ENCODE data around the gene PAXX. TPM values are rescaled to one million over a fixed set of nuclear protein-coding genes. Genes with fewer than 3 reads are reported as not detected.

PAXX gene
- total RNA-seq, 5 donors from 2014 or later (not counting 1 experiment from before 2014, with no cell fraction given), result 81.3 to 173 (median 127) TPM

DNA sequence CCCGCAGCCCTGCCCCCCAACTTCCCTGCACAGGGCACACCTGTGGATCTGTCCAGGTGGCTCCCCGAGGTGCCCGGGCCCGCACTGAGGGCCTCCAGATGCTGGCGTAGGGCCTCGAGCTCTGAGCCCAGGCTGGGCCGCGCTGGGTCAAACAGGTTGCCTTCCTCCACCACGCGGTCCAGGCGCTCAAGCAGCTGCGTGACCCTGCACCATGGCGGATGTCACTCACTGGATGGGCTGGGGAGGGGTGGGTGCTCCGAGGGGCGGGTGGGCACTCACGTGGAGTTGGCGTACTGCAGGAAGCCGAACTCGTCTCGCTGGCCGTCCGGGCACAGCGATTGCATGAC is 30.4 kb downstream of the PAXX start:
- ChIA-PET CTCF (no interaction called here), POLR2A (no interaction called here)
- Histone ChIP-seq H3K27ac (ENCODE audit: low read length) (no peak overlapping the region), H3K27me3 (replicated peaks in 1 of 2; ENCODE audit: control insufficient read depth in 2 of 2, extremely low read depth in 1 of 2, insufficient read depth in 2 of 2, low read length in 1 of 2) (no peaks in the 10 kb centered on the region), H3K36me3 (ENCODE audit: control insufficient read depth in 2 of 2, extremely low read depth in 1 of 2, insufficient read depth in 1 of 2, low read length in 1 of 2) (peaks cover 0 to 16% of the 10 kb centered on the region in 2 donors), H3K4me1 (ENCODE audit: control insufficient read depth in 1 of 2, extremely low read depth in 1 of 2, insufficient read depth in 2 of 2, low read length in 2 of 2) (peaks cover 9 to 43% of the 10 kb centered on the region in 2 experiments), H3K4me3 (ENCODE audit: control insufficient read depth in 1 of 2, extremely low read depth in 1 of 2, low read length in 1 of 2) (no peak overlapping the region), H3K9me3 (no peaks in the 10 kb centered on the region)
- H3K4me3 Mint-ChIP-seq, result no peak overlapping the region
- no peaks in the 10 kb centered on the region for H3K36me3 Mint-ChIP-seq
- 98% methylated on average over 19 of the region's 23 CpGs for WGBS (ENCODE audit: insufficient coverage)
- no peak for ATAC-seq (replicated peaks in 1 of 4)
- no peak overlapping the region for H3K27ac Mint-ChIP-seq
- no peaks in the 10 kb centered on the region for H3K27me3 Mint-ChIP-seq
- H3K9me3 Mint-ChIP-seq, result no peaks in the 10 kb centered on the region
- peaks cover 9 to 20% (median 14%) of the 10 kb centered on the region in 3 donors for H3K4me1 Mint-ChIP-seq
- no peak for DNase-seq

DNA sequence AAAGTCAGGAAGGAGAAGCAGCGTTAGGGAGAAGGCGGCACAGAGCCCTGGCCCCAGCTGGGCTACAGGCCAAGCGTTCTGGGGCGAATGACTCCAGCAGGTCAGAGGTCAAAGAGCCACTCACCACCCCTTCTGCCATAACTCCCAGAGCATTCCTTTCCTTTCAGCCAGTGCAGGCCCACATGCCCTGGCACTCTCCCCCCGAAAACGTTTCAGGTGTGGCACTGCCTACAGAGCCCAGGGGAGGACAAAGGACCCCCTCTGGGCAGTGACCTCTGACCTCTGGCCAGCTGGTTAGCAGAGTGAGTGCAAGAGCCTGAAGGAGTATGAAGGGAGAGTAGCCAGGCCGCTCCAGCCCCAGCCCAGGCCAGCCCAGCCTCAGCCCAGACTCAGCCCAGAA is 30.9 kb downstream of the PAXX start:
- ChIA-PET CTCF (no interaction called here), POLR2A (no interaction called here)
- Histone ChIP-seq H3K4me3 (ENCODE audit: control insufficient read depth in 1 of 2, extremely low read depth in 1 of 2, low read length in 1 of 2) (no peak overlapping the region), H3K27ac (ENCODE audit: low read length) (no peak overlapping the region), H3K9me3 (no peaks in the 10 kb centered on the region), H3K36me3 (ENCODE audit: control insufficient read depth in 2 of 2, extremely low read depth in 1 of 2, insufficient read depth in 1 of 2, low read length in 1 of 2) (peaks cover 0 to 16% of the 10 kb centered on the region in 2 donors), H3K4me1 (ENCODE audit: control insufficient read depth in 1 of 2, extremely low read depth in 1 of 2, insufficient read depth in 2 of 2, low read length in 2 of 2) (peaks cover 9 to 43% of the 10 kb centered on the region in 2 experiments), H3K27me3 (replicated peaks in 1 of 2; ENCODE audit: control insufficient read depth in 2 of 2, extremely low read depth in 1 of 2, insufficient read depth in 2 of 2, low read length in 1 of 2) (no peaks in the 10 kb centered on the region)
- ATAC-seq (replicated peaks in 1 of 4) (no peak), DNase-seq (no peak)
- no peaks in the 10 kb centered on the region for H3K27me3 Mint-ChIP-seq
- 88% methylated on average over 3 of the region's 7 CpGs for WGBS (ENCODE audit: insufficient coverage)
- H3K4me3 Mint-ChIP-seq, result no peak overlapping the region
- H3K4me1 Mint-ChIP-seq, result peaks cover 9 to 20% (median 14%) of the 10 kb centered on the region in 3 donors
- no peaks in the 10 kb centered on the region for H3K36me3 Mint-ChIP-seq
- no peak overlapping the region for H3K27ac Mint-ChIP-seq
- no peaks in the 10 kb centered on the region for H3K9me3 Mint-ChIP-seq

DNA sequence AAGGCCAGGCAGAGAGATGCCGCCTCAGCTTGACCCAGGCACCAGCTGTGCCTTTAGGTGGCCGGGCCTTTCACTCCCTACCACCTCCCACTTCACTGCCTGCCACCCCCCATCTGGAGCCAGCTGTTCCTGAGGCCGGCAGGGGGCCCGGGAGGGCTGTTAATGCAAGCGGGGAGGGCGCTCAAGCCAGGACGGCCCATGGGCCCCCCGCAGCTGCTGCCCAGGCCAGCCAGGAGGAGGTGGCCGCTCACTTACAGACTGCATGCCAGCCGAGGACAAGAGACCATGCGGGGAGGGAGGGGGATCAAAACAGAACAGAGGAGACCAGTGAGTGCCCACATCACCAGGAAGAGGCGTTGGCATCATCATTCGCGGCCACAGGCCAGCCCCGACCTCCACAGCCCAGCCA is 31.4 kb downstream of the PAXX start:
- Histone ChIP-seq H3K9me3 (no peaks in the 10 kb centered on the region), H3K4me3 (ENCODE audit: control insufficient read depth in 1 of 2, extremely low read depth in 1 of 2, low read length in 1 of 2) (no peak overlapping the region), H3K27ac (ENCODE audit: low read length) (no peak overlapping the region), H3K36me3 (ENCODE audit: control insufficient read depth in 2 of 2, extremely low read depth in 1 of 2, insufficient read depth in 1 of 2, low read length in 1 of 2) (peaks cover 0 to 16% of the 10 kb centered on the region in 2 donors), H3K27me3 (replicated peaks in 1 of 2; ENCODE audit: control insufficient read depth in 2 of 2, extremely low read depth in 1 of 2, insufficient read depth in 2 of 2, low read length in 1 of 2) (no peaks in the 10 kb centered on the region), H3K4me1 (ENCODE audit: control insufficient read depth in 1 of 2, extremely low read depth in 1 of 2, insufficient read depth in 2 of 2, low read length in 2 of 2) (peaks cover 9 to 45% of the 10 kb centered on the region in 2 experiments)
- H3K36me3 Mint-ChIP-seq, result no peaks in the 10 kb centered on the region
- H3K27me3 Mint-ChIP-seq, result no peaks in the 10 kb centered on the region
- ChIA-PET POLR2A (no interaction called here), CTCF (no interaction called here)
- H3K9me3 Mint-ChIP-seq, result no peaks in the 10 kb centered on the region
- H3K4me3 Mint-ChIP-seq, result no peak overlapping the region
- no peak for DNase-seq
- 96% methylated on average over 15 of the region's 15 CpGs for WGBS (ENCODE audit: insufficient coverage)
- ATAC-seq (replicated peaks in 1 of 4), result no peak
- H3K4me1 Mint-ChIP-seq, result peaks cover 9 to 20% (median 14%) of the 10 kb centered on the region in 3 donors
- H3K27ac Mint-ChIP-seq, result no peak overlapping the region

DNA sequence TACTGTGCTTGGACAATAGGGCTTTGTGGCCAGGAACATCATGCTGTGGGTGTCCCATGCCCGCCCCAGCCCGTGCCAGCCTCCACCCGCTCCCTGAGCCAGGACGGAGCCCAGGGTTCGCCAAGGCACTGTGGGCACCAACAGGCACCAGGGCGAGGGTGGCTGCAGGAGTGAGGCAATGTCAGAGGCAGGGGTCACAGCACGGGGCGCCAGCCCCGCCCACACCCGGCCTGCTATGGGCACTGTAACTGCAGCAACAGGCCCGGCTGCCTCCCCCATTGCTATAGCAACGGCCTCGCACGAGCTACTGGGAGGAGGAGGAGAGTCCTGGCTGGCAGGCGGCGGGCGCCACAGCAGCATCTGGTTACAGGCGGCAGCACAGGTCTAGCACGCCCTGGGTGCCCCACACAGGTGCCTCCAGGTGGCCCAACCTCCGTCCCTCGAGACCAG is 33.3 kb downstream of the PAXX start:
- no peak overlapping the region for H3K4me3 Mint-ChIP-seq
- H3K9me3 ChIP-seq, result no peaks in the 10 kb centered on the region
- H3K27ac ChIP-seq (ENCODE audit: low read length), result no peak overlapping the region
- ChIA-PET POLR2A (interaction anchor here in 1 of 2 donors (0.6 kb wide), 1 partner anchor 8 kb away, joined by 3 read pairs; no protein-coding TSS in a partner anchor), CTCF (interaction anchor here (0.6 to 1.1 kb wide), 3 partner anchors 9 to 233 kb away, joined by 3 to 6 read pairs (median 3); no protein-coding TSS in a partner anchor)
- no peak overlapping the region for H3K27ac Mint-ChIP-seq
- no peaks in the 10 kb centered on the region for H3K27me3 Mint-ChIP-seq
- peaks cover 21 to 37% (median 30%) of the 10 kb centered on the region in 3 donors for H3K4me1 Mint-ChIP-seq
- no peak overlapping the region for H3K4me3 ChIP-seq (ENCODE audit: control insufficient read depth in 1 of 2, extremely low read depth in 1 of 2, low read length in 1 of 2)
- H3K27me3 ChIP-seq (replicated peaks in 1 of 2; ENCODE audit: control insufficient read depth in 2 of 2, extremely low read depth in 1 of 2, insufficient read depth in 2 of 2, low read length in 1 of 2), result peaks cover 0 to 7% of the 10 kb centered on the region in 2 experiments
- 87% methylated on average over 13 of the region's 21 CpGs for WGBS (ENCODE audit: insufficient coverage)
- H3K36me3 ChIP-seq (ENCODE audit: control insufficient read depth in 2 of 2, extremely low read depth in 1 of 2, insufficient read depth in 1 of 2, low read length in 1 of 2), result peaks cover 0 to 7% of the 10 kb centered on the region in 2 donors
- no peaks in the 10 kb centered on the region for H3K9me3 Mint-ChIP-seq
- ATAC-seq (replicated peaks in 1 of 4), result no peak
- H3K4me1 ChIP-seq (ENCODE audit: control insufficient read depth in 1 of 2, extremely low read depth in 1 of 2, insufficient read depth in 2 of 2, low read length in 2 of 2), result peaks cover 20 to 65% of the 10 kb centered on the region in 2 experiments
- DNase-seq, result peak in 6 of 35 experiments; percentile 26 to 45 (median 31)
- H3K36me3 Mint-ChIP-seq, result no peaks in the 10 kb centered on the region

DNA sequence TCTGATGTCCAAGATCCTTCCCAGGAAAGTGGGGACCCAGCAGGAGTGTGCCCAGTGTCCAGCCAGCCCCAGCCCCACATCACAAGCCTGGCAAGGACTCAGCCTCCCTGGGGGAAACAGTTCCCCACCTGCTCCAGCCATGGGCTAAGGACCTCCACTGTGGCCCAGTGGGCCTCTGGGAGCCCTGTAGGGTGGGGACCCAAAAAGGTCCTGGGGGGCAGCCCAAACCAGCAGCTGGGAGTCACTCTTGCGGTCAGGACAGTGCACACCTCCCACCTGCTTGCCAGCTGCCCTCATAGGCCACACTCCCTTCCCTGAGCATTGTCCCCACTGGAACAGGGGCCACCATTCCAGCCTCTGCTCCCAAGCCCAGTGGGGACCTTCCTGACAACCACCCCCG is 34.2 kb downstream of the PAXX start:
- H3K27me3 ChIP-seq (replicated peaks in 1 of 2; ENCODE audit: control insufficient read depth in 2 of 2, extremely low read depth in 1 of 2, insufficient read depth in 2 of 2, low read length in 1 of 2), result peaks cover 0 to 13% of the 10 kb centered on the region in 2 experiments
- H3K9me3 ChIP-seq, result no peaks in the 10 kb centered on the region
- H3K9me3 Mint-ChIP-seq, result no peaks in the 10 kb centered on the region
- WGBS (ENCODE audit: insufficient coverage), result 89% methylated on average over 2 of the region's 2 CpGs
- DNase-seq (no peak), ATAC-seq (replicated peaks in 1 of 4) (no peak)
- H3K4me3 Mint-ChIP-seq, result peak overlapping the region; percentile 41 to 77 (median 41)
- H3K4me1 ChIP-seq (ENCODE audit: control insufficient read depth in 1 of 2, extremely low read depth in 1 of 2, insufficient read depth in 2 of 2, low read length in 2 of 2), result peaks cover 20 to 69% of the 10 kb centered on the region in 2 experiments
- ChIA-PET CTCF (interaction anchor here (0.6 to 1.1 kb wide), 2 partner anchors 9 to 30 kb away, joined by 3 read pairs; no protein-coding TSS in a partner anchor), POLR2A (no interaction called here)
- H3K36me3 Mint-ChIP-seq, result no peaks in the 10 kb centered on the region
- H3K4me3 ChIP-seq (ENCODE audit: control insufficient read depth in 1 of 2, extremely low read depth in 1 of 2, low read length in 1 of 2), result no peak overlapping the region
- H3K4me1 Mint-ChIP-seq, result peaks cover 24 to 42% (median 34%) of the 10 kb centered on the region in 3 donors
- H3K27ac Mint-ChIP-seq, result peak overlapping the region; percentile 48 to 61
- no peak overlapping the region for H3K27ac ChIP-seq (ENCODE audit: low read length)
- no peaks in the 10 kb centered on the region for H3K36me3 ChIP-seq (ENCODE audit: control insufficient read depth in 2 of 2, extremely low read depth in 1 of 2, insufficient read depth in 1 of 2, low read length in 1 of 2)
- H3K27me3 Mint-ChIP-seq, result no peaks in the 10 kb centered on the region

DNA sequence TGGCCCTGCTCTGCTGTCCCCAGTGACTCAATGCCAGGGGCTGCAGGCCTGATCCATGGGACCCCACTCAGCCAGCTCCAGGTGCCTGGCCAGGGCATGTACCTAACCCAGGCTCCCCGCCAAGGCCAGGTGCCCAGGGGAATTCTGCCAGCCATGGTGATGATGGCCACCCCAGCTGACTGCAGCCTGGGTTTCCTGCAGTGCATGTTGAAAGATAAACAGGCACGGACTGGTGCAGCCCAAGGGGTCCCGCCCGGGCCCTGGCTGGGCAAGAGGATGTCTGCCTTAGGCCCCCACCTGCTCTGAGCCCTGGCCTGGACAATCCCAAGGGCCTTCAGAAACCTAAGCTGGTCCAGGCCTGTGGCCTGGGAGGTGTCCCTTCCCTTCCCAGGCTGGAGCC is 34.6 kb downstream of the PAXX start:
- POLR2A ChIA-PET, result no interaction called here
- H3K27ac Mint-ChIP-seq, result peak overlapping the region; percentile 48 to 61
- Histone ChIP-seq H3K27me3 (replicated peaks in 1 of 2; ENCODE audit: control insufficient read depth in 2 of 2, extremely low read depth in 1 of 2, insufficient read depth in 2 of 2, low read length in 1 of 2) (peaks cover 0 to 13% of the 10 kb centered on the region in 2 experiments), H3K9me3 (no peaks in the 10 kb centered on the region), H3K4me3 (ENCODE audit: control insufficient read depth in 1 of 2, extremely low read depth in 1 of 2, low read length in 1 of 2) (peak overlapping the region in 1 of 2 donors; percentile 41), H3K27ac (ENCODE audit: low read length) (no peak overlapping the region), H3K36me3 (ENCODE audit: control insufficient read depth in 2 of 2, extremely low read depth in 1 of 2, insufficient read depth in 1 of 2, low read length in 1 of 2) (no peaks in the 10 kb centered on the region), H3K4me1 (ENCODE audit: control insufficient read depth in 1 of 2, extremely low read depth in 1 of 2, insufficient read depth in 2 of 2, low read length in 2 of 2) (peaks cover 20 to 69% of the 10 kb centered on the region in 2 experiments)
- 80% methylated on average over 4 of the region's 4 CpGs for WGBS (ENCODE audit: insufficient coverage)
- no peaks in the 10 kb centered on the region for H3K27me3 Mint-ChIP-seq
- DNase-seq (no peak), ATAC-seq (replicated peaks in 1 of 4) (no peak)
- peaks cover 27 to 45% (median 36%) of the 10 kb centered on the region in 3 donors for H3K4me1 Mint-ChIP-seq
- no peaks in the 10 kb centered on the region for H3K9me3 Mint-ChIP-seq
- no peaks in the 10 kb centered on the region for H3K36me3 Mint-ChIP-seq
- CTCF ChIA-PET, result interaction anchor here in 1 of 2 donors (1.1 kb wide), 1 partner anchor 8 kb away, joined by 3 read pairs; no protein-coding TSS in a partner anchor
- H3K4me3 Mint-ChIP-seq, result peak overlapping the region; percentile 77 to 82 (median 80)
